HEK293 (cell line): ENCODE measurements around the gene VAV2.

Experiments
- CTCF ChIP-seq: fragments of 450-650 bp; formaldehyde crosslinking; IDR thresholded peaks from 2 replicates; pipeline ENCODE4 v1.5.1; 2016; ENCODE audit warnings: missing biosample characterization, missing genetic modification characterization
- PRDM10 ChIP-seq: fragments of 450-650 bp; formaldehyde crosslinking; IDR thresholded peaks from 2 replicates; pipeline ENCODE4 v1.5.1; 2016; ENCODE audit warnings: missing biosample characterization, missing genetic modification characterization
- ZBTB10 ChIP-seq: fragments of 450-650 bp; formaldehyde crosslinking; IDR thresholded peaks from 2 replicates; pipeline ENCODE4 v1.5.1; 2016; ENCODE audit warnings: missing biosample characterization, missing genetic modification characterization
- ZBTB20 ChIP-seq: fragments of 450-650 bp; formaldehyde crosslinking; IDR thresholded peaks from 2 replicates; pipeline ENCODE4 v1.5.1; 2016; ENCODE audit warnings: missing biosample characterization, missing genetic modification characterization
- ZEB2 ChIP-seq: fragments of 450-650 bp; formaldehyde crosslinking; IDR thresholded peaks from 2 replicates; pipeline ENCODE4 v1.5.1; 2016; ENCODE audit warnings: missing biosample characterization, missing genetic modification characterization
- ZNF280D ChIP-seq: fragments of 450-650 bp; formaldehyde crosslinking; IDR thresholded peaks from 2 replicates; pipeline ENCODE4 v1.5.1; 2016; ENCODE audit warnings: missing biosample characterization, missing genetic modification characterization
- ZNF350 ChIP-seq: fragments of 450-650 bp; formaldehyde crosslinking; IDR thresholded peaks from 2 replicates; pipeline ENCODE4 v1.5.0; 2017; ENCODE audit warnings: missing biosample characterization, mild to moderate bottlenecking, missing genetic modification characterization
- ZNF362 ChIP-seq: fragments of 450-650 bp; formaldehyde crosslinking; IDR thresholded peaks from 2 replicates; pipeline ENCODE4 v1.5.1; 2016; ENCODE audit warnings: missing biosample characterization, missing genetic modification characterization
- ZNF621 ChIP-seq: fragments of 450-650 bp; formaldehyde crosslinking; IDR thresholded peaks from 2 replicates; pipeline ENCODE4 v1.5.1; 2017; ENCODE audit warnings: missing biosample characterization, missing genetic modification characterization

- TF ChIP-seq ZBTB10 (tag by site-specific recombination) (no peak), CTCF (tag by site-specific recombination) (no peak), ZNF621 (no peak), ZNF362 (tag by site-specific recombination) (no peak), ZEB2 (no peak), ZNF350 (tag by site-specific recombination) (no peak), ZNF280D (no peak), PRDM10 (tag by site-specific recombination) (no peak), ZBTB20 (tag by site-specific recombination) (no peak)
These were observed 31.5 kb downstream of the VAV2 start for GRCh38 chr9:133960568-133961129.
